Trophoblast cell (in vitro differentiated cells and primary cell): Measurements from ENCODE around the gene RRAS.

Experiments
- DNase-seq, 2 donors: peaks; one replicate each; pipeline ENCODE4 v3.0.0-alpha.2; 2016
- H2AFZ ChIP-seq: 2 replicates; pipeline ENCODE4 v1.6.1; 2013; ENCODE audit warnings: low read length, moderate library complexity, mild to moderate bottlenecking; ENCODE audit not compliant: insufficient read depth, poor library complexity
- H2AK5ac ChIP-seq: 2 replicates; pipeline ENCODE4 v1.6.1; 2013; ENCODE audit warnings: mild to moderate bottlenecking, low read length
- H2BK120ac ChIP-seq: 2 replicates; pipeline ENCODE4 v1.6.1; 2013; ENCODE audit warnings: low read length, mild to moderate bottlenecking, moderate library complexity; ENCODE audit not compliant: insufficient read depth, poor library complexity
- H2BK12ac ChIP-seq: 2 replicates; pipeline ENCODE4 v1.6.1; 2013; ENCODE audit warnings: mild to moderate bottlenecking, low read length, moderate library complexity
- H2BK5ac ChIP-seq: 2 replicates; pipeline ENCODE4 v1.6.1; 2013; ENCODE audit warnings: low read length, low read depth, moderate library complexity, mild to moderate bottlenecking; ENCODE audit not compliant: poor library complexity
- H3K14ac ChIP-seq: 2 replicates; pipeline ENCODE4 v1.6.1; 2013; ENCODE audit warnings: mild to moderate bottlenecking, low read length
- H3K18ac ChIP-seq: 2 replicates; pipeline ENCODE4 v1.6.1; 2013; ENCODE audit warnings: mild to moderate bottlenecking, low read length
- H3K23ac ChIP-seq: 2 replicates; pipeline ENCODE4 v1.6.1; 2013; ENCODE audit warnings: low read length
- H3K27ac ChIP-seq: 2 replicates; pipeline ENCODE4 v1.5.1; 2013; ENCODE audit warnings: low read depth, mild to moderate bottlenecking, inconsistent platforms, low read length, moderate library complexity
- H3K27me3 ChIP-seq: 2 replicates; pipeline ENCODE4 v1.6.1; 2013; ENCODE audit warnings: inconsistent platforms, mild to moderate bottlenecking, low read length, moderate library complexity; ENCODE audit not compliant: insufficient read depth
- H3K36me3 ChIP-seq, 2 experiments: 1 replicate in 1 of 2; 2 replicates in 1 of 2; pipeline ENCODE4 v1.6.1; 2013; ENCODE audit warnings: low read length in 2 of 2, mild to moderate bottlenecking in 2 of 2, moderate library complexity in 1 of 2; ENCODE audit not compliant: insufficient read depth in 2 of 2, control insufficient read depth in 1 of 2
- H3K4ac ChIP-seq: 2 replicates; pipeline ENCODE4 v1.6.1; 2013; ENCODE audit warnings: low read depth, mild to moderate bottlenecking, low read length, moderate library complexity
- H3K4me1 ChIP-seq, 2 experiments: 1 replicate in 1 of 2; 2 replicates in 1 of 2; pipeline ENCODE4 v1.6.1; 2013; ENCODE audit warnings: low read length in 2 of 2, mild to moderate bottlenecking in 2 of 2, moderate library complexity in 1 of 2; ENCODE audit not compliant: insufficient read depth in 2 of 2, control insufficient read depth in 1 of 2
- H3K4me2 ChIP-seq: 2 replicates; pipeline ENCODE4 v1.6.1; 2013; ENCODE audit warnings: inconsistent platforms, mild to moderate bottlenecking, low read length, moderate library complexity
- H3K4me3 ChIP-seq: 2 replicates; pipeline ENCODE4 v1.5.1; 2013; ENCODE audit warnings: mild to moderate bottlenecking, low read depth, low read length, inconsistent platforms
- H3K79me1 ChIP-seq: one replicate; pipeline ENCODE4 v1.6.1; 2013; ENCODE audit warnings: low read length
- H3K79me2 ChIP-seq: 2 replicates; pipeline ENCODE4 v1.6.1; 2013; ENCODE audit warnings: low read length, mild to moderate bottlenecking; ENCODE audit not compliant: control insufficient read depth, insufficient read depth, poor library complexity
- H3K9ac ChIP-seq: 2 replicates; pipeline ENCODE4 v1.6.1; 2013; ENCODE audit warnings: mild to moderate bottlenecking, low read length
- H3K9me3 ChIP-seq: 2 replicates; pipeline ENCODE4 v1.6.1; 2013; ENCODE audit warnings: low read depth, mild to moderate bottlenecking, control low read depth, inconsistent platforms, low read length; ENCODE audit not compliant: insufficient read depth
- H4K12ac ChIP-seq: 2 replicates; pipeline ENCODE4 v1.6.1; 2013; ENCODE audit warnings: low read depth, mild to moderate bottlenecking, low read length, moderate library complexity
- H4K8ac ChIP-seq: 2 replicates; pipeline ENCODE4 v1.6.1; 2013; ENCODE audit warnings: low read depth, mild to moderate bottlenecking, low read length, moderate library complexity
- H4K91ac ChIP-seq: one replicate; pipeline ENCODE4 v1.6.1; 2013; ENCODE audit warnings: low read depth, mild to moderate bottlenecking, low read length, moderate library complexity
- WGBS: extraction: QIAGEN DNeasy Blood & Tissue Kit; methylation state at CpG from one replicate; pipeline ENCODE4 v1.1.7; 2013; ENCODE audit warnings: missing lambda C conversion rate; ENCODE audit not compliant: insufficient read length, insufficient coverage; ENCODE audit errors: extremely low coverage; 5-methylcytosine and 5-hydroxymethylcytosine counted together

RRAS gene

DNA sequence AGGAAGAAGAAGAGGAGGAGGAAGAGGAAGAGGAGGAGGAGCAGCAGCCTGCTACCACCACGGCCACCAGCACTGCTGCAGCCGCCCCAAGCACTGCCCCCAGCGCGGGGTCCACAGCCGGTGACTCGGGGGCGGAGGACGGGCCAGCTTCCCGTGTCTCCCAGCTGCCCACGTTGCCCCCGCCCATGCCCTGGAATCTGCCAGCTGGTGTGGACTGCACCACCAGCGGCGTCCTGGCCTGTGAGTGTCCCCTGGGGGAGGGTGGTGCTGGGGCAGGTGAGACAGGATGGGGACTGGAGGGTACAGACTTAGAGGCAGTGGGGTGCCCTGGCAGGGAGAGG, 13.5 kb upstream of the RRAS start:
- Histone ChIP-seq H3K36me3 (peaks cover 87 to 90% of the 10 kb centered on the region in 2 experiments), H3K4me1 (no peaks in the 10 kb centered on the region), H3K4me3 (no peak overlapping the region), H4K91ac (no peak overlapping the region), H2AFZ (no peak overlapping the region), H3K23ac (no peak overlapping the region), H3K14ac (no peak overlapping the region), H3K4me2 (no peak overlapping the region), H2BK120ac (no peak overlapping the region), H3K27me3 (no peaks in the 10 kb centered on the region), H2BK12ac (no peak overlapping the region), H3K79me1 (no peaks in the 10 kb centered on the region), H3K4ac (no peak overlapping the region), H3K9me3 (peaks cover 2% of the 10 kb centered on the region), H4K8ac (no peak overlapping the region), H3K9ac (no peak overlapping the region), H4K12ac (no peak overlapping the region), H2AK5ac (no peak overlapping the region), H2BK5ac (no peak overlapping the region), H3K79me2 (no peaks in the 10 kb centered on the region), H3K27ac (no peak overlapping the region), H3K18ac (no peak overlapping the region)
- no peak for DNase-seq
- no CpG with 5 or more reads among the region's 13 CpGs for WGBS

DNA sequence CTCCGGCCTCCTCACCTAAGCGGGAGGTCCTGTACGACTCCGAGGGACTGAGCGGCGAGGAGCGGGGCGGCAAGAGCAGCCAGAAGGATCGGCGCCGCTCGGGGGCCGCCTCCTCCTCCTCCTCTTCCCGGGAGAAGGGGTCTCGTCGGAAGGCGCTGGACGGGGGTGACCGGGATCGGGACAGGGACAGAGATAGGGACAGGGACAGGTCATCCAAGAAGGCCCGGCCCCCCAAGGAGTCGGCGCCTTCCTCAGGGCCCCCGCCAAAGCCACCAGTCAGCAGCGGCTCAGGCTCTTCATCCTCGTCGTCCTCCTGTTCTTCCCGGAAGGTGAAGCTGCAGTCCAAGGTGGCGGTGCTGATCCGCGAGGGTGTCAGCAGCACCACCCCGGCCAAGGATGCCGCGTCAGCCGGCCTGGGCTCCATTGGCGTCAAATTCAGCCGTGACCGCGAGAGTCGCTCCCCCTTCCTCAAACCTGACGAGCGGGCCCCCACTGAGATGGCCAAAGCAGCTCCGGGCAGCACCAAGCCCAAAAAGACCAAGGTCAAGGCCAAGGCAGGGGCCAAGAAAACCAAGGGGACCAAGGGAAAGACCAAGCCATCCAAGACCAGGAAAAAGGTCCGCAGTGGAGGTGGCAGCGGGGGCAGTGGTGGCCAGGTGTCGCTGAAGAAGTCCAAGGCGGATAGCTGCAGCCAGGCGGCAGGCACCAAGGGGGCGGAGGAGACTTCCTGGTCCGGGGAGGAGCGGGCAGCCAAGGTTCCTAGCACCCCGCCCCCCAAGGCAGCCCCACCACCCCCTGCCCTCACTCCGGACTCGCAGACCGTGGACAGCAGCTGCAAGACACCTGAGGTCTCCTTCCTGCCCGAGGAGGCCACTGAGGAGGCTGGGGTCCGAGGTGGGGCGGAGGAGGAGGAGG, 12.9 kb upstream of the RRAS start:
- Histone ChIP-seq H4K12ac (no peak overlapping the region), H3K79me1 (no peaks in the 10 kb centered on the region), H4K91ac (no peak overlapping the region), H2AFZ (no peak overlapping the region), H3K27ac (no peak overlapping the region), H3K14ac (no peak overlapping the region), H2BK5ac (no peak overlapping the region), H3K4me2 (no peak overlapping the region), H3K4me1 (no peaks in the 10 kb centered on the region), H2BK12ac (no peak overlapping the region), H3K9ac (no peak overlapping the region), H3K23ac (no peak overlapping the region), H3K36me3 (peaks cover 81 to 84% of the 10 kb centered on the region in 2 experiments), H3K4me3 (no peak overlapping the region), H3K18ac (no peak overlapping the region), H3K79me2 (no peaks in the 10 kb centered on the region), H3K9me3 (peaks cover 2% of the 10 kb centered on the region), H4K8ac (no peak overlapping the region), H3K4ac (no peak overlapping the region), H2BK120ac (no peak overlapping the region), H2AK5ac (no peak overlapping the region), H3K27me3 (no peaks in the 10 kb centered on the region)
- no CpG with 5 or more reads among the region's 58 CpGs for WGBS
- no peak for DNase-seq

DNA sequence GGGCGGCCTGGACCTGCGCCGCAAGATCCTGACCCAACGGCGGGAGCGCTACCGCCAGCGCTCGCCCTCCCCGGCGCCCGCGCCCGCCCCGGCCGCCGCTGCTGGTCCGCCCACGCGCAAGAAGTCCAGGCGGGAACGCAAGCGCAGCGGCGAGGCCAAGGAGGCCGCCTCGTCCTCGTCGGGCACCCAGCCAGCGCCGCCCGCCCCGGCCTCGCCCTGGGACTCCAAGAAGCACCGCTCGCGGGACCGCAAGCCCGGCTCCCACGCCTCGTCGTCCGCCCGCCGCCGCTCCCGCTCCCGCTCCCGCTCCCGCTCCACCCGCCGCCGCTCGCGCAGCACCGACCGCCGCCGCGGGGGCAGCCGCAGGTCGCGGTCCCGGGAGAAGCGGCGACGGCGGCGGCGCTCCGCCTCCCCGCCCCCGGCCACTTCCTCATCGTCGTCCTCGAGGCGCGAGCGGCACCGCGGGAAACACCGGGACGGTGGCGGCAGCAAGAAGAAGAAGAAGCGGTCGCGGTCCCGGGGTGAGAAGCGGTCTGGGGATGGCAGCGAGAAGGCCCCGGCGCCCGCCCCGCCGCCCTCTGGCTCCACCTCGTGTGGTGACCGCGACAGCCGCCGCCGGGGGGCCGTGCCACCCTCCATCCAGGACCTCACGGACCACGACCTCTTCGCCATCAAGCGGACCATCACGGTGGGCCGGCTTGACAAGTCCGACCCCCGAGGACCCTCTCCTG, 12.0 kb upstream of the RRAS start:
- no peak overlapping the region for H3K14ac ChIP-seq
- H3K4ac ChIP-seq, result no peak overlapping the region
- WGBS, result no CpG with 5 or more reads among the region's 110 CpGs
- H3K4me3 ChIP-seq, result no peak overlapping the region
- H3K79me2 ChIP-seq, result no peaks in the 10 kb centered on the region
- no peak overlapping the region for H3K27ac ChIP-seq
- H2BK120ac ChIP-seq, result no peak overlapping the region
- no peaks in the 10 kb centered on the region for H3K27me3 ChIP-seq
- H3K36me3 ChIP-seq, result peaks cover 82 to 83% of the 10 kb centered on the region in 2 experiments
- H3K4me2 ChIP-seq, result no peak overlapping the region
- H4K91ac ChIP-seq, result no peak overlapping the region
- no peak overlapping the region for H2BK5ac ChIP-seq
- H3K23ac ChIP-seq, result no peak overlapping the region
- no peaks in the 10 kb centered on the region for H3K79me1 ChIP-seq
- H4K12ac ChIP-seq, result no peak overlapping the region
- H2AFZ ChIP-seq, result no peak overlapping the region
- no peak overlapping the region for H2AK5ac ChIP-seq
- no peak overlapping the region for H3K18ac ChIP-seq
- H3K9ac ChIP-seq, result no peak overlapping the region
- no peak overlapping the region for H2BK12ac ChIP-seq
- no peak for DNase-seq
- H4K8ac ChIP-seq, result no peak overlapping the region
- H3K9me3 ChIP-seq, result peaks cover 2% of the 10 kb centered on the region
- no peaks in the 10 kb centered on the region for H3K4me1 ChIP-seq

DNA sequence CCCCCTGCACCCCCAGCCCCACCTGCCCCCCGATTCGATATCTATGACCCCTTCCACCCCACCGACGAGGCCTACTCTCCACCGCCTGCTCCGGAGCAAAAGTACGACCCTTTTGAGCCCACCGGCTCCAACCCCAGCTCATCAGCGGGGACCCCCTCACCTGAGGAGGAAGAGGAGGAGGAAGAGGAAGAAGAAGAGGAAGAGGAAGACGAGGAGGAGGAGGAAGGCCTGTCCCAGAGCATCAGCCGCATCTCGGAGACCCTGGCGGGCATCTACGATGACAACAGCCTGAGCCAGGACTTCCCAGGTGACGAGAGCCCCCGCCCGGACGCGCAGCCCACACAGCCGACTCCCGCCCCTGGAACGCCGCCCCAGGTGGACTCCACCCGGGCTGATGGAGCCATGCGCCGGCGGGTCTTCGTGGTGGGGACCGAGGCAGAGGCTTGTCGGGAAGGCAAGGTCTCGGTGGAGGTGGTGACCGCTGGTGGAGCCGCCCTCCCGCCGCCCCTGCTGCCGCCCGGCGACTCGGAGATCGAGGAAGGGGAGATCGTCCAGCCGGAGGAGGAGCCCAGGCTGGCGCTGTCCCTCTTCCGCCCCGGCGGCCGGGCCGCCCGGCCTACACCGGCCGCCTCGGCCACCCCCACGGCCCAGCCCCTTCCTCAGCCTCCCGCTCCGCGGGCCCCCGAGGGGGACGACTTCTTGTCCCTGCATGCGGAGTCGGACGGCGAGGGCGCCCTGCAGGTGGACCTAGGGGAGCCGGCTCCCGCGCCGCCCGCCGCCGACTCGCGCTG, 11.3 kb upstream of the RRAS start:
- H2BK5ac ChIP-seq, result no peak overlapping the region
- H2BK120ac ChIP-seq, result no peak overlapping the region
- H3K4me2 ChIP-seq, result no peak overlapping the region
- H2BK12ac ChIP-seq, result no peak overlapping the region
- no peak overlapping the region for H3K18ac ChIP-seq
- H3K36me3 ChIP-seq, result peaks cover 82 to 83% of the 10 kb centered on the region in 2 experiments
- no peak overlapping the region for H2AFZ ChIP-seq
- H3K4ac ChIP-seq, result no peak overlapping the region
- H4K12ac ChIP-seq, result no peak overlapping the region
- H4K91ac ChIP-seq, result no peak overlapping the region
- no peak overlapping the region for H3K23ac ChIP-seq
- no peak overlapping the region for H2AK5ac ChIP-seq
- H3K27me3 ChIP-seq, result no peaks in the 10 kb centered on the region
- H3K27ac ChIP-seq, result no peak overlapping the region
- no peak overlapping the region for H3K14ac ChIP-seq
- H3K4me1 ChIP-seq, result no peaks in the 10 kb centered on the region
- peaks cover 2% of the 10 kb centered on the region for H3K9me3 ChIP-seq
- no CpG with 5 or more reads among the region's 72 CpGs for WGBS
- H4K8ac ChIP-seq, result no peak overlapping the region
- H3K9ac ChIP-seq, result no peak overlapping the region
- H3K4me3 ChIP-seq, result no peak overlapping the region
- H3K79me1 ChIP-seq, result no peaks in the 10 kb centered on the region
- no peak for DNase-seq
- H3K79me2 ChIP-seq, result no peaks in the 10 kb centered on the region
